Measurements from ENCODE around the gene PDGFA.

The PDGFA gene

DNA sequence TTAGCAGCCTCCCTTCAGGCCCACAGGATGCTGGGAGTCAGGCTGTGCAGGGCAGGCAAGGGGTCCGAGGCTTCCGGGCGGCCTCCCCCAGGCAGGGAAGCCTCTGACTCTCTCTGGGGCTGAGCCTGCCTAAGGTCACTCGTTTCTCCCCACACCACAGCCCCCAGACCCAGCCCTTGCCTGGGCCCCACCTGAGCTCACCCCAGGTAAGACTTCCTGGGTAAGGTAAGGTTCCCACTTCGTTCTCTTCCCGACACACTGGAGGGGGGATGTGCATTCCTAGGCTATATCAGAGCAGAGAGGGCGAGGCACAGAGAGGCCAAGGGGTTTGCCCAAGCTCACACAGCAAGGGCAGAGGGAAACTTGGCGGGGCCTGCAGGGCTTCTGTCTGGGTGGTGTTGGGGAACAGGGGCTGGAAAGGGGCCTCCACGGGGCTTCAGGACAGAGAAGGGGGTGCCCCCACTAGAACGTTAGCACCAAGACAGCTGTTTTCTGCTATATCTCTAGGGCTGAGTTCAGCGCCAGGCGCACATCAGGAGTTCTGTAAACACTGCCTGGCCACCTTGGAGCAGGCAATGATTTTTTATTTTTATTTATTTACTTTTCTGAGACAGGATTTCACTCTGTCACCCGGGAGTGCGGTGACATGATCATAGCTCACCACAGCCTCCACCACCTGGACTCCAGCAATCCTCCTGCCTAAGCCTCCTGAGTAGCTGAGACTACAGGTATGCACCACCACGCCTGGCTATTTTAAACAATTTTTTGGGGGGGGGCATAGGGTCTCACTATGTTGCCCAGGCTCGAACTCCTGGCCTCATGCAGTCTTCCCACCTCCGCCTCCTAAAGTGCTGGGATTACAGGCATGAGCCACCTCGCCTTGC is 24.9 kb upstream of the PDGFA start:
- H3K4me3 ChIP-seq (ENCODE audit: low read depth, low read length) = no peak overlapping the region
- in situ Hi-C loops (cut with HindIII; ENCODE audit: low sequenced_read_pairs) = no loop called here
- no peak for TF ChIP-seq CTCF (IDR thresholded peaks at IDR 0.05; ENCODE audit: low read depth, low read length, missing control alignments)
- DNase-seq (ENCODE audit: low read depth) = no peak

GRCh38 chr7:543501-544337 is 24.1 kb upstream of the PDGFA start:
- H3K4me3 ChIP-seq (ENCODE audit: low read depth, low read length) = no peak overlapping the region
- in situ Hi-C loops (cut with HindIII; ENCODE audit: low sequenced_read_pairs) = no loop called here
- no peak for TF ChIP-seq CTCF (IDR thresholded peaks at IDR 0.05; ENCODE audit: low read depth, low read length, missing control alignments)
- no peak for DNase-seq (ENCODE audit: low read depth)

DNA sequence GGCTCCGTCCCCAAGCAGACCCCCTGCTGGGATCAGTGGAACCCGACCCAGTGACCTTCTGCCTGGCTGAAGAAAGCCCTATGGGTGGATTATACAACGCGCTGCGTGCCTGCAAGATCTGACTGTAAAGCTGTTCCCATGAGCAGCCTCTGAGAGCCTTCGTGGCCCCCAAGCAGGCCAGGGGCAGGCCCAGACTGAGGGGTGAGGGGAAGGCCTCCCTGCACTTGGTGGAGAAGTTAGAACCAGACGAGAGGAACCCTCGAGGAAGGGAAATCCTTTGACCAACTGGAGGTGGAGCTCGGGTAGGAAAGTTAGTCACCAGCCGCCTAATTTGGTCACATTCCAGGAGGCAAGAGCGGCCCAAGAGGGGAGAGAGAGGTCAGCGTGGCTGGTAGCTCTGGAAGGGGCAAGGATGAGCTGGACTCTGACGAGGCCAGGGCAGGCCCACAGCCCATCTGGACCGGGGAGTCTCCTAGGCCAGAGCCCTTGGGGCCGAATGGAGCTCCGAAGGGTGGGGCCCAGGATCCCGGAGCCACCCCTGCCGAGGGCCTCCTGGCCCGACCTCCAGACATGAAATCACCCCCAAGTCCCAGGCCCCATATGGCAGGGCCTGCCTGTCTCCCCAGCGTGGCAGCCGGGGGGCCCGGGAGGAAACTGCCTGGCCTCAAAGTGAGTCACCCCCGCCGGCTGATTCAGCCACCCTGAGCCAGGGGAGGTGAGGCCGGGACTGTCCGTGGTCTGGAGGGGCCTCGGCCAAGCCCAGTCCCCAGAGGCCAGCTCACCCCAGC is 23.3 kb upstream of the PDGFA start:
- peak; percentile 48 for DNase-seq (ENCODE audit: low read depth)
- no peak for TF ChIP-seq CTCF (IDR thresholded peaks at IDR 0.05; ENCODE audit: low read depth, low read length, missing control alignments)
- in situ Hi-C loops (cut with HindIII; ENCODE audit: low sequenced_read_pairs) = no loop called here
- H3K4me3 ChIP-seq (ENCODE audit: low read depth, low read length) = no peak overlapping the region

DNA sequence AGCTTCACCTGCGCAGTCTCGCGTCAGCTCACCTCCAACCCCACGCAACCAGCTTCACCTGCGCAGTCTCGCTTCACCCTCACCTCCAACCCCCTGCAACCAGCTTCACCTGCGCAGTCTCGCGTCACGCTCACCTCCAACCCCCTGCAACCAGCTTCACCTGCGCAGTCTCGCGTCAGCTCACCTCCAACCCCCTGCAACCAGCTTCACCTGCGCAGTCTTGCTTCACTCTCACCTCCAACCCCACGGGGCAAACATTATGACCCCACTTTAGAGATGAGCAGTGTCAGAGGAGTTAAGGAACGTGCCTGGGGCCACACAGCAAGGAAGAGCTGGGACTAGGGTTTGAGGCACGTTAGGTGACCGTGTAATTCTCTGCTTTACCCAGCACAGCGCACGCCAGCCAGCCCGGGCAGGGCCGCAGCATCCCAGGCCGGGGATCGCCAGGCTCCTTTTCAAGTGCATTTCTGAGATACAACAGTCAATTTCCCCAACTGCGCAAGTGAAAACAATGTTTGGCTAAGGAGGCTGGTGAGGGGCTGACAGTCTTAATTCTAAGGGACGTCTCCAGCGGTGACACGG is 22.6 kb upstream of the PDGFA start:
- no peak for TF ChIP-seq CTCF (IDR thresholded peaks at IDR 0.05; ENCODE audit: low read depth, low read length, missing control alignments)
- no peak overlapping the region for H3K4me3 ChIP-seq (ENCODE audit: low read depth, low read length)
- in situ Hi-C loops (cut with HindIII; ENCODE audit: low sequenced_read_pairs) = no loop called here
- no peak for DNase-seq (ENCODE audit: low read depth)

DNA sequence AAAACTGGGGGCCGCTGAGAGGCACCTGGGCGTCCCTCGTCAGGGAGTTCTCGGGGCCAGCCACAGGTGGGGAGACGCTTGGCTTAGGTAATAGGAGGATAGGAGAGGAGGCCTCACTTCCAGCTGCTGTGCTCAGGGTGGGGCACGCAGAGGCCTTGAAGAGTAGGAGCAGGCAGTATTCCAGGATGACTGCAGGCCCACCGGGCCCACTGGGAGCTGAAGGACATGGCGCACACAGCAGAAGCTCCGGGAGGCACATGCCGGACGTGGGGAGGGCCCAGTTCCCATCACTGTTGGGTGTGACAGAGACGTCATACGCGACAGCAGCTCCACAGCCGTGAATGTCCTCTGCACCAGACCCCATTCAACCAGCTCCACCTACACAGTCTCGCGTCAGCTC is 22.0 kb upstream of the PDGFA start:
- DNase-seq (ENCODE audit: low read depth) = no peak
- in situ Hi-C loops (cut with HindIII; ENCODE audit: low sequenced_read_pairs) = no loop called here
- no peak overlapping the region for H3K4me3 ChIP-seq (ENCODE audit: low read depth, low read length)
- no peak for TF ChIP-seq CTCF (IDR thresholded peaks at IDR 0.05; ENCODE audit: low read depth, low read length, missing control alignments)

DNA sequence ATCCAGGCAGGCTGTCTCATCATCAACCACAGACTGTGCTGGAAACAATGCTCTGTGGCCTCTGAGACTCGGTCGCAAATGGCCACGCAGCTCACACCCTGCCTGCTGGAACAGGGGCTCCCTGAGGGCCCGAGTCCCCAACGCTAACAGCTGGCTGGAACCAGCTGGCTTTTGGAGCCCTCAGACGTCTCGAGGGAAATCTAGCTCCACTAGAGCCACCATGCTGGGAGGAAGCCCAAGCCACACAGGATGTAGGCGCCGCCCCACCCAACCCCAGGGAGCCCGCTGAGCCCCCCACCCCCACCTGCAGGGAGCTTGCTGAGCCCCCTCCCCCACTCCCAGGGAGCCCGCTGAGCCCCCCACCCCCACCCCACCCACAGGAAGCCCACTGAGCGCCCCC is 21.4 kb upstream of the PDGFA start:
- DNase-seq (ENCODE audit: low read depth) = no peak
- TF ChIP-seq CTCF (IDR thresholded peaks at IDR 0.05; ENCODE audit: low read depth, low read length, missing control alignments) = no peak
- in situ Hi-C loops (cut with HindIII; ENCODE audit: low sequenced_read_pairs) = no loop called here
- H3K4me3 ChIP-seq (ENCODE audit: low read depth, low read length) = no peak overlapping the region
